Measurements from ENCODE around the gene CREB5. TPM values are rescaled to one million over a fixed set of nuclear protein-coding genes. Genes with fewer than 3 reads are reported as not detected.
"Not testable (repeated sequence)": the region's sequence is repeated elsewhere in the genome, so short reads cannot be mapped to it uniquely, and the experiment has no call there.

CREB5 gene
- total RNA-seq, 1 donor from 2014 or later, result 0.80 TPM

- Mint-ChIP-seq H3K27me3 (no peaks in the 10 kb centered on the region), H3K27ac (no peak overlapping the region), H3K4me3 (peak overlapping the region; percentile 8), H3K9me3 (no peaks in the 10 kb centered on the region), H3K36me3 (ENCODE audit: low read depth) (no peaks in the 10 kb centered on the region), H3K4me1 (peaks cover 48% of the 10 kb centered on the region)
- CTCF ChIA-PET, result no interaction called here
- no peak for TF ChIP-seq CTCF (IDR thresholded peaks at IDR 0.05)
- intact Hi-C loops (cut with micrococcal nuclease), result loop anchor here (2.0 kb wide), 1 partner anchor 72 kb away; no protein-coding TSS in a partner anchor
- DNase-seq, result no peak
- POLR2A ChIA-PET, result interaction anchor here (0.7 kb wide), 1 partner anchor 13 kb away, joined by 4 read pairs; no protein-coding TSS in a partner anchor
- no peak for ATAC-seq (ENCODE audit: low read depth)
Measured at GRCh38 chr7:28782362-28782761, 370.0 kb downstream of the CREB5 start.

- Mint-ChIP-seq H3K4me3 (no peak overlapping the region), H3K4me1 (peaks cover 51% of the 10 kb centered on the region), H3K27me3 (no peaks in the 10 kb centered on the region), H3K27ac (no peak overlapping the region), H3K36me3 (ENCODE audit: low read depth) (no peaks in the 10 kb centered on the region), H3K9me3 (no peaks in the 10 kb centered on the region)
- ChIA-PET POLR2A (no interaction called here), CTCF (no interaction called here)
- intact Hi-C loops (cut with micrococcal nuclease), result no loop called here
- no peak for TF ChIP-seq CTCF (IDR thresholded peaks at IDR 0.05)
- no peak for DNase-seq
- ATAC-seq (ENCODE audit: low read depth), result no peak
Measured at GRCh38 chr7:28784171-28784902, 372.0 kb downstream of the CREB5 start.

GRCh38 chr7:28785041-28785995, 373.0 kb downstream of the CREB5 start:
- peaks cover 51% of the 10 kb centered on the region for H3K4me1 Mint-ChIP-seq
- no peaks in the 10 kb centered on the region for H3K36me3 Mint-ChIP-seq (ENCODE audit: low read depth)
- intact Hi-C loops (cut with micrococcal nuclease), result no loop called here
- POLR2A ChIA-PET, result no interaction called here
- no peaks in the 10 kb centered on the region for H3K27me3 Mint-ChIP-seq
- no peak for ATAC-seq (ENCODE audit: low read depth)
- DNase-seq, result no peak
- H3K27ac Mint-ChIP-seq, result no peak overlapping the region
- H3K9me3 Mint-ChIP-seq, result no peaks in the 10 kb centered on the region
- no peak for TF ChIP-seq CTCF (IDR thresholded peaks at IDR 0.05)
- CTCF ChIA-PET, result no interaction called here
- H3K4me3 Mint-ChIP-seq, result no peak overlapping the region

- ATAC-seq (ENCODE audit: low read depth); H3K4me3 Mint-ChIP-seq; H3K27me3 Mint-ChIP-seq; H3K27ac Mint-ChIP-seq; H3K36me3 Mint-ChIP-seq (ENCODE audit: low read depth); DNase-seq; CTCF ChIA-PET; intact Hi-C loops (cut with micrococcal nuclease); H3K9me3 Mint-ChIP-seq: not testable (repeated sequence)
- POLR2A ChIA-PET, result interaction anchor here (0.9 kb wide), 1 partner anchor 23 kb away, joined by 4 read pairs; no protein-coding TSS in a partner anchor
- peaks cover 46% of the 10 kb centered on the region for H3K4me1 Mint-ChIP-seq
Measured at GRCh38 chr7:28786156-28786555, 373.8 kb downstream of the CREB5 start.

- intact Hi-C loops (cut with micrococcal nuclease), result loop anchor here (1.0 kb wide), 1 partner anchor 28 kb away; no protein-coding TSS in a partner anchor
- no peaks in the 10 kb centered on the region for H3K36me3 Mint-ChIP-seq (ENCODE audit: low read depth)
- no peak overlapping the region for H3K4me3 Mint-ChIP-seq
- no peaks in the 10 kb centered on the region for H3K27me3 Mint-ChIP-seq
- ChIA-PET POLR2A (interaction anchor here (0.9 kb wide), 1 partner anchor 22 kb away, joined by 4 read pairs; no protein-coding TSS in a partner anchor), CTCF (no interaction called here)
- TF ChIP-seq CTCF (IDR thresholded peaks at IDR 0.05), result no peak
- ATAC-seq (ENCODE audit: low read depth) (peak; percentile 61), DNase-seq (no peak)
- no peak overlapping the region for H3K27ac Mint-ChIP-seq
- no peaks in the 10 kb centered on the region for H3K9me3 Mint-ChIP-seq
- H3K4me1 Mint-ChIP-seq, result peaks cover 37% of the 10 kb centered on the region
Measured at GRCh38 chr7:28787106-28787505, 374.8 kb downstream of the CREB5 start.
